DMS 273 treated with DMSO at 0.1 percent for 48 hours (cell line): ENCODE measurements around the gene ATG5.

Source experiments
- DNase-seq: peaks from one replicate; lab custom pipeline; 2025; lab: John Stamatoyannopoulos, UW

The ATG5 gene

DNA sequence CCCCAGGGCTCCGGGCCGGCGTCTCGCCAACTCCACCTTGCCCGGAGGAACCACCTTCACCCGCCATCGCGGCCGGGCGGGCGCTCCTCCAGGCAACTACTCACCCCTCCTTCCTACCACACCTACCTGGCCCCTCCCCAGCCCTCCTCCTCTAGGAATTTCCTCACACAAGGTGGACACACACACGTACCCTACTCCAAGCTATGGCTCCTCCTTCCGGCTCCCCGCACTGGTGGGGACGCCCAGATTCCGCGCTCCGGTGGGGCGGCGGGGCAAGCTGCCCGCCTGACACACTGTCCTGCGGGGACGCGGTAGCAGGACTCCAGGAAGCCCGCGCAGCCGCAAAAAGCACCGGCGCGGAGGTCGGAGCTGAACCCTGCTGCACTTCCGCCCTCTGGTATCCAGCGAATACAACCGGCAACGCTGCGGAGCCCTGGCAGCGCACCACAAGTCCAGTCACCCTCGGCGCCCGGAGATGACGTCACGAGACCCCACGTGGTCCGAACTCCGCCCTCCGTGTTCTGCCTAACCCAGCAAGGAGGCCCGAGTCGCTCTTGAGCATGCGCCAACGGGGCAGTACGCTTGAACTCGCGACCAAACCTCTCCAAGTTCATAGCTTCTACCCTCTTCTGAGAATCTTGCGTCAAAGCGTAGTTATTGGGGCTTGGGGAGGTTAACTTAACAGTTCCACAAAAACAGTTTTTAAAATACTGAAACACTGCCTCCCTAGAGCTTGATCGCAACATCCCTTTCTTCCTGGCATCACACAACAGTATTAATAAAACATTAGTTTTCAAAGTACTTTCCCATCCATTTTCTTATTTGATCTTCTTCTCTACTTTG, at the start of gene ATG5:
ATG5 (minus strand) TSS at position 425 of the 843 bp plus-strand sequence. CDS start 9,552 bp downstream, outside the sequence.
- peak; percentile 93 for DNase-seq

GRCh38 chr6:106373502-106374239, 48.1 kb upstream of the ATG5 start:
- DNase-seq, result no peak

GRCh38 chr6:106372838-106373501, 47.4 kb upstream of the ATG5 start:
- DNase-seq, result no peak

GRCh38 chr6:106370639-106371038, 45.1 kb upstream of the ATG5 start:
- DNase-seq, result no peak

- DNase-seq, result no peak
Observed at GRCh38 chr6:106369739-106370138, 44.2 kb upstream of the ATG5 start.

DNA sequence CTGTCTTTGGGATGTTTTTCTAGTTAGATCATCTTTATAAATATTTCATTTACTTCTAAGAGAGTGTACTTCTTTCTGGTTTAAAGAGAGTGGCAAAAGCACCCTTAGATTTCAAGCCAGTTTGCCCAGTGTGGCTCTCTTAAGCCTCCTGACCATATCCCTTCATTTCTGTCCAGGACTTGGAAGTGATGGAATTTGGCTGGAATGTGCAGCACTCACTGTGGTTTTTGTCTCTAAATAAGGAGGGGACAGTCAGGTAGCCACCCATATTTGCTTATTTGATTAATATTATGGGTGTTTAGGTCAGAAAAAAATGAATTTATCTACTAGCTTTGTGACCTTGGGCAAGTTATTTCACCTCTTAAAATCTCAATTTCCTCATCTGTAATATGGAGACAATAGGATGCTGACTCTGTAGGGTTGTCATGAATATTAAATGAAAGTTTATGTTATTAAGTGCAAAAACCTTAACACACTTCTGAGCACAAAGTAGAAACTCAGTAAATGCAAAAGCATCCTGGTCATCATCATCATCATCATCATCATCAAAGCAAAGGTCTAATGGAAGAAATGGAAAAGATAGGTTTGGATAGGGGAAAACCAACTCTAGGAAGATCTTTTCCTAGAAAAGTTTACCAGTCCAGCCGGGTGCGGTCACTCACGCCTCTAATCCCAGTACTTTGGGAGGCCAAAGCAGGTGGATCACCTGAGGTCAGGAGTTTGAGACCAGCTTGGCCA, 38.0 kb upstream of the ATG5 start:
- DNase-seq, result no peak

GRCh38 chr6:106360989-106361430, 35.5 kb upstream of the ATG5 start:
- no peak for DNase-seq

- DNase-seq, result no peak
Observed at GRCh38 chr6:106360410-106360988, 34.9 kb upstream of the ATG5 start, which contains the start of gene CRYBG1. Gene CRYBG1, plus strand, starts transcription at chr6:106360717. Its CDS starts 192 bp downstream, at chr6:106360909.

DNA sequence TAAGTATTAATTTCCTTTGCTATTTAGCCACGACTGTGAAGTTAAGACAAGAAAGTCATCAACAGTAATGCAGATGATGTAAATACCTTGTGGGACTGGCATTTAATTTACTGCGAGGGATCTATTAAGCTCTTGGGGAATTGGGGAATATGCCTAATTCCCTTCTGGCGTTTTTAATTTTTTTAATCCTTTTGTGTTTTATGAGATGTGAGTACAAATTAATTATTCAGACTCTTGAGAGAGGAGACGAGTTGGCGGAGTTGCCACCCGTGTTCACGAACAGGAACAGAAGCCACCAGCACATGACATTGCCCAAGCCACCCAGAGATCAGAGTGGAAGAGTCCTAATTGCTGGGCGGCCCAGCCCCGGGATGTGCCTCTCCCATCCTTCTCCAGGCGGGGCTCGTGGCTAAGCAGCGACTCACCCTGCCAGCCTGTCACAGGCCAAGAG, 34.4 kb upstream of the ATG5 start:
- DNase-seq, result no peak

GRCh38 chr6:106356378-106356777, 30.8 kb upstream of the ATG5 start:
- DNase-seq, result no peak

GRCh38 chr6:106347219-106347618, 21.7 kb upstream of the ATG5 start:
- no peak for DNase-seq

DNA sequence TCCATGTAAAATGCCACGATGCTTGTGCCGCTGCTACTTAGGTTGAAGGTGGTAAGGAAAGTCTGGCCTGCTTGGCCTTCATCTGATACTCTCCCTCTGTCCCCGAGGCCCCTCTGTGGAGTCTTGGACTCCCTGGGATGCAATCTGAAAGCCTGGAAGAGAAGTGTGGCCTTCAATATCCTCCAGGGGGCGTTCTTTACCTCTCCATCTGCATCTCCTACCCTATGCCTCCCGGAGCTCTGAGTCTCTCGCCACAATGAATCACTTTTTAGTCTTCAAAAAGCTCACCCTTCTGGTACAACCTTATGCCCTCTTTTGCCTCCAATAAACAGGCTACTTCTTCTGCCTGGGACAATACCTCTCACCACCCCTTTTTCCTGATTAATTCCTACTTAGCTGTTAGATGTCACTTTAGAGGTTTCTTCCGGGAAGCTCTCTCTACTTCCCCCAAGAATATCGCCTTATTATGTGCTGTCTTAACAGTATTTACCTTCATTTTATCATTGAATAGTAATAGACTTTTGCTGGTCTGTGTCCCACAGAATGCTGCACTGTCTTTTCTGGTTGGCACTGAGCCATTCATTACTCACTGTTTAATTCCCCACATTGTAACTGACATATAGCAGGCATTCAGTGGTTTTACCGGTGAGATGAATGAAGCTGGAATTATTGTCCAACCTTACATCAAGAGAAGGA, 13.9 kb upstream of the ATG5 start:
- DNase-seq, result peak; percentile 38

DNA sequence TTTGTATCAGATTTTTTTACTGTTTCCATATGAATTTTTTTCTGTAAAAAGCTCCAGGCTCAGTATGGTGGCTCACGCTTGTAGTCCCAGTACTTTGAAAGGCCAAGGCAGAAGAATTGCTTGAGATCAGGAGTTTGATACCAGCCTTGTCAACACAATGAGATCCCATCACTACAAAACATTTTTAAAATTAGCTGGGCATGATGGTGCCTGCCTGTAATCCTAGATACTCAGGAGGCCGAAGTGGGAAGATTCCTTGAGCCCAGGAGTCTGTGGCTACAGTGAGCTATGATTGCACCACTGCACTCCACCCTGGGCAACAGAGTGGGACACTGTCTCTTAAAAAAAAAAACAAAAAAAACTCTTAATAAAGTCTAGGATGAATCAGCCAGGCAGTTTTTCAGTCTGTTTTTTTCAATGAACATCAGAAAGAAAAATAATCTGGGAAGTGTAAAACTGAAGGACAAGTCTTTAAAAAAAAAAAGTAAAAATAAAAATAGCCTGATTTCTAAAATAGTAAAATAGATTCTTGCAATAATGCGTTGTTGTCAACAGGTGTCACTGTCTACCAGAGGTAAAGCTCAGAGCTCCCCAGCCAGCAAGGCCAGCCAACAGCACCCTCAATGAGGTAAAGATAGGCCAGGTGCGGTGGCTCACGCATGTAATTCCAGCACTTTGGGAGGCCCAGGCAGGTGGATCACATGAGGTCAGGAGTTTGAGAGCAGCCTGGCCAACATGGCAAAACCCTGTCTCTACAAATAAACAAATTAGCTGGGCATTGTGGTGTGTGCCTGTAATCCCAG, 9.3 kb upstream of the ATG5 start:
- no peak for DNase-seq

DNA sequence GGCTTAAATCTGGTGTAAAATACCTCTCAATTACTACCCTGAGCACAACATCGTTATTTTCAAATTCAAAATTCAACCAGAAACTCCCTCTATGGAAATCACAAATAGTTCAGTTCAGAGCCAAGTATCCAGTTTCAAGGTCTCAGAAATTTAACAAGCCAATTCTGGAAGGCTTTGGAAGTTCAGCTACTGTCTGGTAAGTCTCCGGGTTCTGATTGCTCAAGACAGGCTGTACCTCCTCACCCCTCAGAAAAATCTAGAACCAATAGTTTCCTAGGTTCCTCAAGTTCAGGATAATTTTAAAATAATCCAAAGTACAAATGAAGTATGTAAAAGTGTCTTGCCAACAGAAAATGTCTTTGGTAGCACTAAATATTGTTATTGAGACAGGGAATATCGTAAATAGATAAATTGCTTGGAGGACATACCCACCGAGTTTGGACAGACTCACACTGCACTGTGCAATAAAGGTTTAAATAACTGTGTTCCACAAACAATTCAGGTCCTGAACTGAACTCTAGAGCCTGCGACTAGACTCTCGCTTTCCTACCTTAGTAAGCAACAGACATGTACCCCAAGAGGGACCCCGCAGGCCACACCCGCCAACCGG, 729 bp downstream of the ATG5 start:
- DNase-seq, result no peak

DNA sequence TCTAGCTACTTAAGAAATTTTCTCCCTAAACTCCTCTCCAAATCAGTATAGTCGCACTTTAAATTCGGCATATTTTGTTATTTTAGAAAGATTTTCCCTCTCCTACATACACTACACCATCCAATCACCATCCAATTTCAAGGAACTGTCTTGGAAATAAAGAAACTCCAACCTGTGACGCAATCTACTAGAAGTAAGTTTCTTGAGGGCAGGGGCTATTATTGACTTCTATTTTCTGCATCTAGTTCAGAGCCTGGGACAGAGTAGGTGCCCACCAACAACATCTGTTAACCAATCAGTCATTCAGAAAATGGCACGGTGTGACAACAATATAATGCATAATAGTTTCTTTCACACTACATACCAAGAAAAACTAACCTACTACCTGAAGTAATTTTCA, 3.6 kb downstream of the ATG5 start:
- no peak for DNase-seq

DNA sequence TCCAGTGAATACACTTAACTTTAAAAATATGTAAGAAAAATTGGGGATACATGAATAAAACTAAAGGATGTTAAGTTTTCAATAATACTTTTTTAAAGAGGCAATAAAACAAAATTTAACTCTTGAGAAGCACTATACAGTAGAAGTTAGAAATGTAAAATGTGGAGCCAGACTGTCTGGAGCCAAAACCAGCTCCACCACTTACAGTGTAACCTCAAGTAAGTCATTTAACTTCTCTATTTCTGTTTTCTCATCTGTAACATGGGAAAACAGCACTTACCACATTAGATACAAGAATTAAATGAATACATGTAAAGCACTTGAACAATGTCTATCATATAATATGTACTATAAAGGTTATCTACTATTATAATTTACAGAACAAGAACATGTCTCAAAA, 6.7 kb downstream of the ATG5 start:
- DNase-seq, result no peak

DNA sequence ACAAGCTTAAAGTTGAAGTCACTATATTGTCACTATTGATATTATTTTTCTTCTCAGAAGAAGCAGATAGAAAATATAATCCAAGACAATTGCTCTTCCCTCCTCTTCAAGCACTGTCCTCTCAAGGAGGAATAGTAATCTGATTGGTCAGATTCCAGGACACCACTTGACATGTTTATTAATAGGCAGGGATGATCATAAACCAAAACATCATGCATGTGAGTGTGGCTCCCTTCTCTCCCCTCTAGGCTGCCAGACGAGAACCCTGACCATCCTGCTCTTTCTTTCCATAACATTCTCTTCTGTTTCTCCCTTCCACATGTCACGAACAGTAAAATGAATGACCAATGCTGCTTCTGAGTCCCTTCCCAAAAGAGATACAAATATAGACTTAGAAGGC, 7.5 kb downstream of the ATG5 start:
- DNase-seq, result no peak

DNA sequence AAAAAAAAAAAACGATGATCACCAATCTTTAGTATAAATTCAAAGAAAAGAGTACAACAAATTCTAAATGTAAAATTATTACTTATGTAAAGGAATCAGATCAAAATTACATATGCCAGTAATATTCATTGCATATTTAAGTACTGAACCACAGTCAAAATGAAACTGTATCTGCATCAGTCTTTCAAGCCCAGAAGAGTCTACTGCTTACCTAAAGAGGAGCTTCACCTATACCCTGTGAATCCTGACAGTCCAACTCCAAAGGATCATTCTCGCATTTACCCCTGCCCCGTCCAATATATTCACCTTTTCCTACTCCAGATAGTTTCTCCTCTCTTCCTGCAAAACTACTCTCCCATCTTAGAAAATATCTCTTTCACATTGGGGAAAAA, 9.2 kb downstream of the ATG5 start:
- no peak for DNase-seq

- DNase-seq, result no peak
Observed at GRCh38 chr6:106315765-106316374, 9.7 kb downstream of the ATG5 start.
